HG02763 (cell line): ENCODE data around the gene SCMH1.

Experiments
- ATAC-seq: cut with Tn5 transposase; IDR thresholded peaks from one replicate; pipeline ENCODE4 v1.9.1; 2021; ENCODE audit warnings: mild to moderate bottlenecking, moderate library complexity; ENCODE audit not compliant: unreplicated experiment

SCMH1 gene

DNA sequence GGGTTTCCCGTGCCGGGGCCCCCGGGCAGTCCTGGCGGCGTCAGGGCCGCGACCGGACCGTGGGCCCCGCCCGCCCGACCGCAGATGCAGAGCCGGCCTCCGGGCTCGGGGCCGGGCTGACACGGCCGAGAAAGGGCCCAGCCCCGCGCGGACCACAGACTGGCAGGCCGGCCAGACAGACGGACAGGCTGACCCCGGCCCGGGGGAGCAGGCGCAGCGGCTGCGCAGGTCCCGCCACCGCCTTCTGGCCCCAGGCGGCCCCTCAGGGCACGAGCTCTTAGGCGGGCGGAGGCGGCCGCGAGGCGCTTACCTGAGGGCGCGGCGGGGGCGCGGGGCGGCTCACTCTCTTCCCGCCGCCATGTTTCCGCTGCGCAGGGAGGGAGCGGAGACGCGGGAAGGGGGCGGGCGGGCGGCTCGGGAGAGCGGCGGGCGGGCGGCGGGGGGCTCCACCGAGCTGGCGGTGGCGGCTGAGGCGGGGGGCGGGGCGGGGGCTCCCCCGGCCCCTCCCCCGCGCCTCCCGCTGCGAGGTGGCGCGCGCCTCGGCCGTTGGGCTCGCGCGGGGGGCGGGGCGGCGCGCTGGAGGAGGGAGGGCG lies at the start of gene SCMH1:
Gene SCMH1, minus strand, starts transcription at position 558 of the 593 bp plus-strand sequence. CDS start 56,173 bp downstream, outside the sequence.
- peak; percentile 46 for ATAC-seq

DNA sequence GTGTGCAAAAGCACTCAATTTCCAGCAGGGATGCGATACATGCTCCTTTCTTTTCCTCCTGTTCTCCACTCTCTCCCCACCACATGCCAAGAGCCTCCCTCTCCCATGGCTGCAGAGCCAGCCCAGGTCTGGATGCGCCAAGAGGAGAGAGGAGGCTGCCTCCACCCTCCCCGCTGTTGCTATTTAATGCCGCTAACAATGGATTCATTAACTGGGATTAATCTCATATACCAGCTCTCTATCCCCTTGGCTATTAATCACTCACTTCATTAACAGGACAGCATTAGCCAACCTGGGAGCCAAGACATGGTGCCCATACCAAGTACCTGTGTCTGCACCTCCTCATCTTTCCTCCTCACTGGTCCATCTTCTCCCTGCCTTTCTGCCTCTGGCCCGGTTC lies 49.1 kb upstream of the SCMH1 start:
- ATAC-seq = no peak

GRCh38 chr1:41289196-41289595 lies 47.1 kb upstream of the SCMH1 start:
- no peak for ATAC-seq

DNA sequence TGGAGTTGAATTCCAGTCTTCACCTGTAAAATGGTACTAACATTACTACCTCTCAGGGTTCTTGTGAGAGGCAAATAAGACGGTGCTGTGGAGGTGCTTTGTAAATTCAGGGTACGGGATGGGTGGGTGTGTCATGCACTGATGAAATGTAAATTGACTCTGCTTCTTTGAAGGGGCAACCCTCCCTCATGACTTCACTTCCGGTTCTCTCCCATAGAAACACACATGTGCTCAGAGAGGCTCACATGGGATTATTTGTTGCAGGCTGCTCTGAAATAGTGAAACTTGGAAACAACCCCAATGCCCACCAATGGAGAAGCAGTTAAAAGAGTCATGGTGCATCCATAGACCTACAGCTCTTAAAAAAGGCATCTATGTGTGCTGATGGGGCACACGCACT lies 44.9 kb upstream of the SCMH1 start:
- no peak for ATAC-seq

- no peak for ATAC-seq
Measured at GRCh38 chr1:41286486-41286885, 44.4 kb upstream of the SCMH1 start.

- no peak for ATAC-seq
Measured at GRCh38 chr1:41285818-41286217, 43.7 kb upstream of the SCMH1 start.

DNA sequence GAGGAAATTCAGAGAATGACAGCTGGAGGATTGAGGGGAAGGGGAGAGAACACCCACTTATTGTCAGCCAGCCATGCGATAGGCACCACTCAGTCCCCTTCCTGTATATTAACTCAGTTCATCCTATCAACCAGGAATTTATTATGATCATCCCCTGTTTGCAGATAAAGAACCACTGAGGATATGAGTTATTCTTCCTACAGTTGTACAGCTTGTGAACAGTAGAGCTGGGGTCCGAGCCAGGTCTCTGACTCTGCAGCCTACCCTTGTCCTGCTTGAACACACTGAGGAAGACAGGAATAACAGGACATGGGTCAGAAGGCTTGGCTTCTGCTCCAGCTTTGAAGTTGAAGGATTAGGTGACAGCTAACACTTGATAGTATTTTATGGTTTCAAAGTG lies 42.0 kb upstream of the SCMH1 start:
- ATAC-seq = no peak

GRCh38 chr1:41282679-41283317 lies 40.7 kb upstream of the SCMH1 start:
- no peak for ATAC-seq

DNA sequence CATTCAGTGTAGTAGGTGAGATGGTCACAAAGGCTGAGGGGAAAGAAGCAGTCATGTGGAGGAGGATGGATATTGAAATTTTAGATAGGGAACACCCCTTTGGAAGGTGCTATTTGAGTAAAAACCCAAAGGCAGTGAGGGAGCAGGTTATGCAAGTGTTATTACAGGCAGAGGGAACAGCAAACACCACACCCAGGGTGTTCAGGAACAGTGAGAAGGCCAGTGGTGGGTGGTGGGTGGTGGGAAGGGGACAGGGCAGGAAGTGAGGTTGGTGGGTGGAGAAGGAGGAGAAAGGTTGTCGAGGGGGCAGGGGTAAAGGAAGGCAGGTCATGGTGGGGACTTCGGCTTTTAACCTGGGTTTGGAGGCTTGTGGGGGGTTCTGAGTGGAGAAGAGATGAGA lies 39.2 kb upstream of the SCMH1 start:
- ATAC-seq = no peak

DNA sequence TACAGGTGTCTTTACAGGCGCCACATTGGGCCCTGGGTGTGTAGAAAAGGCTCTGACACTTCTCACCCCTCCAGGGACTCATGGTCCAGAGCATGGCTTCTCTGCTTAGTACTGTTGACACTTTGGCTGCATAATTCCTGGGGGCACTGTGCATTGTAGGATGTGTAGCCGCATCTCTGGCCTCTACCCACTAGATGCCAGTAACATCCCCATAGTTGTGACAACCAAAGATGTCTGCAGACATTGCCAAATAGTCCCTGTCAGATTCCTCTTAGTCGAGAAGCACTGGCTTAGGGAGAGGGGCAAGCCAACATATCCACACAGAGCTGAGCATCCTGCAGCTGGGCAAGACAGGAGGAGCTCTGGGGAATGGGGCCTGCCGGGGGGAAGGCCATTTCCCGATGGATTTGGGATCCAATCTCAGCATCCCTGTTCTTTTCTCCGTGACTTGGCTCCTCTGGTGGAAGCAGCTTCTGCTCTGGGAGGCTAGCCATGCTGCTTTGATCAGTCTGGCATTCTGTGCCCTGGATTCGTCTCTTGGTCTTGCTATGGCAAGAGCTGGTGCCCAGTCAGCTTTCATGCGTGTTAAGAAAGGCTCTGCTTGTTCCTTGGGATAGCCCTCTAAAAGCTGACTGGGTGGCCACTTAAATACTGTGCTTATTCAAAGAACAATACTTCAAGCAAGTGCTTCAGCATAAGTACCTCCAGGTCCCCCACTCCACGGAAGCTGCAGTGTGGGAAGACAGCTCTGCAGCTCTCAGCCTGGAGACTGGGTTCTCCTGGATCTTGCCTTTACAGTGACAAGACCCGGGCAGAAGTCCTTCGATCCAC lies 38.3 kb upstream of the SCMH1 start:
- ATAC-seq = no peak

DNA sequence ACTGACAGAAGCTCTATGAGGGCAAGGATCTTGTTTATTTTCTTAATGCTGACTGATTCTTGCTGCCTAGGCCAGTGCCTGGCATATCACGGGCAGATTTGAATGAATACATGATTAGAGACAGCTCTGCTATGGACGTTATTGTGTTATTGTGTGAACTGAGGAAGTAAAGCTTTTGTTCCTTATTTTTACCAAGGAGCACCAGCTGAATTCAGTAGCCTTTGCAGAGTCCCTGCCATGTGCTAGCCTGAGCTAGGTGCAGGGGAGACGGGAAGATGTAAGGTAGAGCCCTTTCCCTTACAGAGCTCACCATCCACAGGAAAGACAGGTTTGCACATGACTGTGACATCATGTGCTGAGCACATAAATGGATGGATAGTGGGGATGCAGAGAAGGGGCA lies 36.0 kb upstream of the SCMH1 start:
- no peak for ATAC-seq

DNA sequence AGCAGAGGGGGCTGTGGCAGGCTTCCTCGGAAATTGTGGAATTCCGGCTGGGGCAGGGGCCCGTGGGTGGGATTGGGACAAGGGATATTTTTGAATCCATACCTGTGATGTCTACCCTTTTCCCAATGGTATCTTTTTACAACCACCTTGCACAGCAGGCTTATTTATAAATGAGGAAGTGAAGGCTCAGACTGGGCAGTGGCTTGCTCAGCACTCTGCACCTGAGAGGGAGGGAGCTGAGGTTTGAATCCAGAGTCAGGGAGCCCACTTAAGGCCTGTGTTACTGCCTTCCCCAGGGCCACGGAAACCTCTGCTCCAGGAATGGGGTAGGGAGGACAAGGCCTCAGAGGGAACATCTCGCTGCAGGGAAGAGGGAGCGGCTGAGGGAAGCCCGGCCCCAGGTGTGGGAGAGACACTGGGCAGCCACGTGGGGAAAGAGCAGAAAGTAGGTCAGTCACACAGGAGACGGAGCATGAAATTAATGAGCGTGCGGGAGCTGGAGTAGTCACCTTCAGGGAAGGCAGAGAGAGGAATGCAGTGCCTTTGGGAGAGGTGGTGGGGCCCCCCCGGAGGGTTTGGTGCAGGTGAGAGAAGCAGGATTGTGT lies 35.4 kb upstream of the SCMH1 start:
- ATAC-seq = no peak

- ATAC-seq = no peak
Measured at GRCh38 chr1:41275831-41276230, 33.7 kb upstream of the SCMH1 start.

DNA sequence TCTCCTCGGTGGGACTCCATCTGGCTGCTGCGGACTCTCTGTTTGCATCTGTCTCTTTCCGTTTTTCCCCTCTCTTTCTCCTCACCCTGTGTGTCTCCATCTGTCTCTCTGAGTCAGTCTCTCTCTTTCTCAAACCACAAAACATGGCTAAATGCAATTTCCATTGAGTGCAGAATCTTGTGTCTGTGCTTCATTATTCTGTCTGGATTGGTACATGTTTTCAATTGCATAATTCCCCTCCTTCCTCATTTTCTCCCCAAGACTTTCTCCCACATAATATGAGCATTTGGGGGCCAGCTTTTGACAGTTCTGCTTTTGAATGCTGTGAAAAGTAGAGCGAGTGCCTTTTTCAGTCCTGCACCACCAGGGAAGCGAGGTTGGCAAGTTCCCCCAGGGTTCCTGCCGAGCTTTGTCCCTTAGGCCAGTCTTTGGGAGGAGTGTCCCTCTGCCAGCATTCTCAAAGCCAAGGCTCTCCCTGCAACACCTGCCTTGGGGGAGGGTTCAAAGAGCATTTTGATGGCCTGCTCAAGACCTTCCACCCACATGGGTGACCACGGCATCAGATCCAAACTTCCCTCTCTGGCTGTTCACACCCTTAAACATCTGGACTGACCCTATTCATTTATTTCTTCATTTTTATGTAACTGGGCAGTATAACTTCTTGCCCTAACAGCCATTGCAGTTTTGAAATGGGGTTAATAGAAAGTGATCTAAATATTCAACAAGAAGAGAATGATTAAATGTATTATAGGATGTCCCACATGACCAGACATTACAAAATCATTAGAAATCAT lies 32.8 kb upstream of the SCMH1 start:
- no peak for ATAC-seq

- no peak for ATAC-seq
Measured at GRCh38 chr1:41272601-41273000, 30.5 kb upstream of the SCMH1 start.

- no peak for ATAC-seq
Measured at GRCh38 chr1:41268154-41268770, 26.2 kb upstream of the SCMH1 start.

DNA sequence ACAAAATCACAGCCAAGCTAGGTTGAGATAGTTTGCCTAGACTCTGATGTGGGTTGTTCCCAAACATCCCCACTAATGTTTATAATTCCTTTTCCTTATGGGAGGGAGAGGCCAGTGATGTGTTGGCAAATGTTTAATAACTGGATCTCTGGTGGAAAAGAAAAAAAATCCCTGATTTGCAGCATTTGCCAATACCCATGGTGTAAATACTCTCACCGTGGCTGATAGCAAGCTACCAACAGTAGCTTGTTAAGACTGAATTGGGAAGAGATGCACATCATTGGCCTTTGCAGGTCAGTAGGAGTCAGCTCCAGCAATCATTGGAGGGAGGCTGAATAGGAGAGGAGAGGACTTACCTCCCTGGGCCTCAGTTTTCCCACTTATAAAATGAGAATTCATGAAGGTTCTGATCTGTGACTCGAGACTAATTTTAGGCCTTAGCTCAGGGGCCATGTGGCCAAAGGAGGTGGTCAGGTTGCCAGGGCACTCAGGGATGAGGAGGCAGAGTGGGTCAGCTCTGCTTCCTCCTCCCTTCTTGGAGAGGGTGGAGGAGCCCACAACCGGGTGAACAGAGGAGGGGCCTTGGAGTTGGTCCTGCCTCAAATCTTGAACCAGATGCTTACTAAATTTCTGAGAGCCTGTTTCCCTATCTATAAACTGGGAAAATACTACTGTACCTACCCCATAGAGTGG lies 20.0 kb upstream of the SCMH1 start:
- ATAC-seq = no peak

GRCh38 chr1:41260768-41261167 lies 18.7 kb upstream of the SCMH1 start:
- ATAC-seq = no peak

DNA sequence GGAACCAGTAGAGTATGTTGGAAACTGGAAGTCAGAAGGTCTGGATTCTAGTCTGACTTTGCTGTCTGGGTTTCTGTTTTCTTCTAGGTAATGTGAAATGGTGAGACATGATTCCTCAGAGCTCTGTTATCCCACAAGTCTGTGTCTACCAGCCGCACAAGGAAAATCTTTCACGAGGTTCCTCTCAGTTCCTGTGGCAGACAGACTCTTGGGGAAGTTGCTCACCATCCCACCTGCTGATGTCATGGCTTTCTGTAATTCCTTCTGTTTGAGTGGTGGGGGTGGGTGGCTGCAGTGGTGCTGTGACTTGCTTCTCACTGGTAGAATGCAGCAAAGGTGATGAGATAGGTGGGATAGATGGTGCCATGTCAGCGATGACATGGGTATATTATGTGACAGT lies 17.1 kb upstream of the SCMH1 start:
- ATAC-seq = no peak

DNA sequence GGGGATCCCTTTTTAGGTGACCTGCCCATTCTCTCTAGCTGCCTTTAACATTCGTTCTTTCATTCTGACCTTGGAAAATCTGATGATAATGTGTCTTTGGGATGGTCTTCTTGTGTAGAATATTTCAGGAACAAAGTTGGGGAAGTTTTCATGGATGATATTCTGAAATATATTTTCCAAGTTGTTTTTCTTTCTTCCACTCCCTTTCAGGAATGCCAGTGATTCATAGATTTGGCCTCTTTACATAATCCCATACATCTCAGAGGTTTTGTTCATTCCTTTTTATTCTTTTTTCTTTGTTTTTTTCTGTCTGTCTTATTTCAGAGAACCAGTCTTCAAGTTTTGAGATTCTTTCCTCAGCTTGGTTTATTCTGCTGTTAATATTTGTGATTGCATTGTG lies 13.9 kb upstream of the SCMH1 start:
- ATAC-seq = no peak
